GM18951 (cell line): ENCODE measurements around the gene DCLK1.

Experiments used
- POLR2A ChIP-seq: IDR thresholded peaks from 4 replicates; pipeline ENCODE4 v1.6.1; 2011; ENCODE audit warnings: mild to moderate bottlenecking; ENCODE audit not compliant: insufficient read length, insufficient read depth; ENCODE audit errors: extremely low read depth
- in situ Hi-C: fragments of 300-500 bp; cut with MboI; formaldehyde crosslinking; loops from one replicate; pipeline ENCODE4 v1.12.0; 2022; ENCODE audit warnings: low sequenced_read_pairs, mixed read lengths, inconsistent platforms; ENCODE audit not compliant: unreplicated experiment

DCLK1 gene

DNA sequence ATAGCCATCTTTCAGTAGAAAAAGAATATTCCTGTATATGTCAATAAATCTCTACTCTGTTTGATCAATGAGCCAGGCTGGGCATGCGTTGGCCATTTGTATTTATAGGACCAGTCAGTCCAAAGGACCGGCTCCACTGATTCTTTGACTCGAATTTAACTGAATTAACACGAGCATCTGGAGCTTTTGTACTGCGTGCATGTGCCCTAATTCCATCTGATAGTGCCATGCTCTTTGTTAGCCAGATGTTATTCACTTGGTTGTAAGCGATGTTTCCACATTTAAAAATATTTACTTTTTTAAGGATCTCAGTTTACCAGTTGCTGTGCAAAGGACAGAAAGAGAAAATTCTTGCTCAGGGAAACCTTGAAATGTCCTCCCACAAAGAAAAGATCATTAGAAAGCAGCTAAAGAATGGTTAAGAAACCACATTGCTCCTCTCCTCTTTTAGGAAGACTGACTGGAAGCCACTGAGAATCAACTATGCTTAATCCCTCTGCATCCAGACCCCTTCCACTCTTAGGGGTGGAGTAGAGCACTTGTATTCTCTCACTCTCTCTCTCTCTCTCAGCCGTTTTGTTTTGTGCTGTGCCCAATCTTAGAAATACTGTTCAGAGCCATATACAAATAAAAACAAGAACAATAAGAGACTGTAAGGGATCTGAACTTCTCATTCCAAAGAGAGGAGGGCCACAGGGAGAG, 165.8 kb downstream of the DCLK1 start:
- no peak for TF ChIP-seq POLR2A
- in situ Hi-C loops = no loop called here

DNA sequence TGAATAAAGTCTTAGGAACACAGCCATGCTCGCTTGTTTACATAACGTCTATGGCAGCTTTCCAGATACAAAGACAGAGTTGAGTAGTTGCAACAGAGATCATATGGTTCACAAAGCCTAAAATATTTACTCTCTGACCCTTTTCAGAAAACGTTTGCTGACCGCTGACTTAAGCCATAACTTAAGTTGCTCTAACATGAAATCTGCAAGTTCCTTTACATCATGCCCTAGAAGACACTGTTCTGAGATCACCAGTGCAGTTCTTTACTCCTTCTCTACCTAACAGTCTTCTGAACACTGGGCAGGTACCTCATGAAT, 166.4 kb downstream of the DCLK1 start:
- in situ Hi-C loops = no loop called here
- TF ChIP-seq POLR2A = no peak

DNA sequence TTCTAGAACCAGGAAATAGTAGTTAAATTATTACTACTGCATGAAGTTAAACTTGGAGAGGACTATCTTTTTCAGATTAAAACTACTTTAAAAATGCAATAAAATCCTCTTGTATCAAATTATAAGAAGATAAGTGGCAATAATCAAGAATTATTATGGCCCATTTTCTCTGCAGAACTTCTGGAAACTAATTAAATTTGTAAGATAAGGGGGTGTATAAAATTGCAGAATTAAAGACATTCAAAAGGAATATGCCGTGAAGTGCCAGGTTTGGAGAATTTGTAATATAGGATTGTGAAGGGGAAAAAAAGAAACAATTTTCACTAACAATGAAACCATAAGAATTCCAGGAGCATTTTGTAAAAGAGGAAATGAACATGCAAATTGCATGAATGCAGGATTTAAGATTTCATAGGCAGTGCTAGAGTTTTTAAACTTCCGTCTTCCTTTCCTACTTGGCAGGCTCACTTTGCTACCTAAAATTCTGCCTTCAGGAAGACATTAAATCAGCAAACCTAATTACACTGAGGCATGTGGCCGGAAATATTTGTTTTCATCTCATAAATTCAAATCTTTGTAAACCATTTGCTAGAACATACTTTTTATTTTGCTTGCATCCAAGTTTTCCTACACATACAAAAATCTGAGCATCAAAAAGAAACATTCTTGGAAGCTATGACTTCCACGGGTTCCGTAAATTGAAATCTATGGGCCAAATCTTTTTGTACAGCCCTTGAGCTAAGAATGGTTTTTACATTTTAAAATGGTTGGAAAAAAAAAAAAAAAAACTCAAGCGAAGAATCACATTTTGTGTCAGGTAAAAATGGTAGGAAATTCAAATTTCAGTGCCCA, 166.9 kb downstream of the DCLK1 start:
- in situ Hi-C loops = no loop called here
- TF ChIP-seq POLR2A = no peak

DNA sequence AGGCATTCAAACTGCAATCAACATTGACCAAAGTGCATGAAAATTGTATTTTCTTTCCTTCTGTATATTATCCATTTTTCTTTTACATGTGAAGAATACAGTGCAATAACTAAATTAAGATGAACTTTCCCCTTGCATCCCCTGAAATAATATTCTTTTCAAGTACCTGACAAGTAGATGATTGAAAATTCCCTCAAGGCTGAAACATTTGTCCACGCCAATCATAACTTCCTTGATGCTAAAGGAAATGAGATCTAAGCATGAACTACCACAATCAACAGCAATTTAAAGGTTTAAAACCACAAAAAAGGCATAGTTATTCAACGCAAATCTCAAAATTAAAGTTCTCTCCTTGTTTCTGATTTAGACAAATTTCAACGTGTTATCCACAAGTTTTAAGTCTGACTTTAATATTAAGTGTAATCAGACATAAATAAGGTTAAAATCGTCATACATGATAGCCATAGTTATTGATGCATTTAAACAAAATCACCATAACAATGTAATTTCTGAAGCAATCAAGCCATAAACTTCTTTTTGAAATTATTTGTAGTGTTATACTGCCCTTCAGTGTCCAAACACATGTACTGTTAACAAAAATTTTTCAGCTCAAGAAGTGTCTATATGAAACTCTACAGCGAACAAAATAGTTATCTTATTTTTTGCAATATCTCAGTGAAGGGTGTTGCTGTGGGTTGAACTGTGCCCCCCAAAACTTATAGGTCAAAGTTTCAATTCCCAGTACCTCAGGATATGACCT, 169.5 kb downstream of the DCLK1 start:
- in situ Hi-C loops = no loop called here

DNA sequence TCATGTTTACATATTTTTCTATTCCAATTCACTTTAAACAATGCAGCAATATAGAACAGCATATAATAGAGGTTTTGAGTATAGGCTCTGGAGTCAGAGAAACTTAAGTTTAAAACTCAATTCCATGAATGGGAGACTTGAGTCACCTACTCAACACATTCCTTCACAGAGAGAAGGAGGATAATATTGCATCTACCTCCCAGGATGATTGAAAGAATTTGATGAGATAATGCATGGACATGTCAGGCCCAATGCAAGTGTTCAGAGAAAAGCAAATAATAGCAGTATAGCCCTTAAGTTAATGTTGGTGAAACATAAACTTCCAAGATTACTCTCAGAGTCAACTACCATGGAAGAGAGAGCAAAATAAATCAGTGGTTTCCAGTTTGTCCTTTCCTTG, 170.2 kb downstream of the DCLK1 start:
- TF ChIP-seq POLR2A = no peak
- in situ Hi-C loops = no loop called here

More for the DNA sequence above, 169.5 kb downstream of the DCLK1 start:
- TF ChIP-seq POLR2A = no peak

DNA sequence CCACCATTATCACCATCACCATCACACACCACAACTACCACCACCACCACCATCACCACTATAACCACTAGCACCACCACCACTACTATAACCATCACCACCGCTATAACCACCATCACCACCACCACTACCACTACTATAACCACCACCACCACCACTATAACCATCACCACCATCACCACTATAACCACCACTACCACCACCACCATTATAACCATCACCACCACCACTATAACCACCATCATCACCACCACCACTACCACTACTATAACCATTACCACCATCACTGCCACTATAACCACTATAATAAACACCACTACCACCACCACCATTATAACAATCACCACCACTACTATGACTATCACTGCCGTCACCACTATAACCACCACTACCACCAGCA, 173.2 kb downstream of the DCLK1 start:
- TF ChIP-seq POLR2A = no peak

DNA sequence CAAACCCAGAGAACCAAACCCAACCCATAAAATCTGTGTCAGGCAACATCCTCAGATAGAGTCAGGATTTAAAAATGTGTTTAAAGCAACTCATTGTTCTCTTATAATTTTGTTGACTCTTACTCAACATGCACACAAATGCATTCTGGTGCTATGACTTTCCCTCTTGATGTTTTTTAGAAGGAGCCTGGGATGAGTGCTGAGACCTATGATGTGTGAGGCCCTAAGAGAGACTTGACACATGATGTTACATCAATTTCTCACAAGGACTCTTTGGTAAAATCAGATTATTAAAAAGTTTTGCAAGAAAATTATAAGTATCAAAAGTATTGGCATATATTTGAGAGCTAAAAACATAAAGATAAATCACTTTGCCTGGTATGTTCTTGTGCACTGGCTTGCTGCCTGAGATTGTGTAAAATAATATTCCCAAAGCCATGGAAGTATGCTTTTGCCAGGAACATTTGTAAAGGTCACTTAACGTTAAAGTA, 173.9 kb downstream of the DCLK1 start:
- in situ Hi-C loops = no loop called here
- no peak for TF ChIP-seq POLR2A

More for the DNA sequence above, 173.2 kb downstream of the DCLK1 start:
- in situ Hi-C loops = no loop called here

DNA sequence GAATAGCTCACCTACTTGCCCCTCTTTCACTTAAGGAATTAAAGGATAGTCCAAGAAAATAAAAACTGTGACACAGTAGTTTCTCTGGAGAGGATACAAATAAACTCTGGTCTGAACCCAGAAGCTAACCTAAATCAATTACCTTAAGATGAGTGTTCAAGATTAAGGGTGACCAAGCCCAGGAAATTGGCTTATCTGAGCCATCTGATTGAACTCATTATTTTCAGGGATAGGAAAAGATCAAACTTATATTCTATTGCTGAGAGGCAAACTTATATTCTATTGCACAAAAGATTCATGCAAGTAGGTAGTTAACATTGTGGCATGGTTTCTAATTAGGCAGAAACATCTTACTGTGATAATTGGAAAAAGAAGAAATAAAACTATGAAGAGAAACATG, 175.1 kb downstream of the DCLK1 start:
- in situ Hi-C loops = no loop called here
- no peak for TF ChIP-seq POLR2A

DNA sequence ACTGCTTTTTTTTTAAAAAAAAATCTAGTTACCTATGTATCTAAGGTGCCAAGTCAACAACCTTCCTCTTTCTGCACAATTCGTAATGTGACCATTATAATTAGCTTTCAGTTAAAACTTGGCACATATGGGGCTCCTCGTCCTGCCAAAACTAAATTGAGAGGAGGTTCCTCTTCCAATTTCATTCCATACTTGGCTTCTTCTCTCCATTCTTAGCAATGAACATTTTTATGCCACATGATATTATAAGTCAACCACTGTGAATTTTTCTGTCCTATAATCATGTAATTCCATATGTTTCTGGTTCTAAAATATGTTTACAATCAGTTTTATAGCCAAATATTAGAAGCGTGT, 177.0 kb downstream of the DCLK1 start:
- in situ Hi-C loops = no loop called here
- TF ChIP-seq POLR2A = no peak

DNA sequence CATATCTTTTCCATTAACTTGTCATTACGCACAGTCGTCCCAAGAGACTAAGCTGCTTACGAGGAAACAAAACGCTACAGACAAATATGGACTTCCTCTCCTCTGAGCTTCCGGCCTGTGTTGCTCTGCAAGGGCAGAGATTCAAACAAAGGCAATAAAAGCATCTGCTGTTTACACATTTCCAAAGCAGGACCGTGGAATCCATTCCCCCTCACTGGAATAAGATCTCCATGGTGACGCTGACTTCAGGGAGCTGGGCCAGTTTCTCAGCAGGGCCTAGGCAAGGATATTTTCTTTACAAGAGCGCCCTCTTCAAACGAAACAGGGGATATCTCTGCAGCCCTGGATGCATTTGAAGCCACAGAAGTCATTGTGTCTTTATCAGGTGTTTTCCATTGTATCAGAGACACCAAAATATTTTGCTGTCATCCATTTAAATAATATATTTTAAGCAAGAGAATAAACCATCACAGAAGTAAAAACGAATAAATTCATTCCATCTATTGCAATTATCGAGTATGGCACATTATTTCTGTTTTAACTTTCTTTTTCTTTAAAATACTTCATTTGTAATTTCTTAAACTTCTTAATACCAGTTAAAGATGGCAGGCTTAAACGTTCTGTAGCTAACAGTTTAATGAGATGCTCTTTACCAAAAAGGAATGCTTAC, 177.5 kb downstream of the DCLK1 start:
- TF ChIP-seq POLR2A = no peak
- in situ Hi-C loops = no loop called here

DNA sequence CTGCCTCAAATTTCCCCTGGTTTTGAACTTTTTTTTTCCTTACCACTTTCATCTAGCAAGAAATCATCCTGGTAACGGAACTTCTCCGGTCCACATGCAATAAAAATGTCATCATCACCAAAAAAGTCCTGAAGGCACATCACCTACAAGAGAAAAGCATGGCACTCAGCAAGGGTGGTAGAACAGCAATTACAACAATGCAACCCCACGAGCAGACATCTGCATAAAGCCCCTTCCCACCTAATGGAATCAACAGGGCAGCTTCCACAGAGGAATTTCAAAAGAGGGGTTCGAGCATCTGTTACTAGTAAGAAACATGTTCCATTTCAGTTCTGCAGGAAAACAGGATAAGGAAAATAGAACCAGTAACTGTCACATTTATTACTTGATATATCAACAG, 183.9 kb downstream of the DCLK1 start:
- in situ Hi-C loops = no loop called here
- no peak for TF ChIP-seq POLR2A

DNA sequence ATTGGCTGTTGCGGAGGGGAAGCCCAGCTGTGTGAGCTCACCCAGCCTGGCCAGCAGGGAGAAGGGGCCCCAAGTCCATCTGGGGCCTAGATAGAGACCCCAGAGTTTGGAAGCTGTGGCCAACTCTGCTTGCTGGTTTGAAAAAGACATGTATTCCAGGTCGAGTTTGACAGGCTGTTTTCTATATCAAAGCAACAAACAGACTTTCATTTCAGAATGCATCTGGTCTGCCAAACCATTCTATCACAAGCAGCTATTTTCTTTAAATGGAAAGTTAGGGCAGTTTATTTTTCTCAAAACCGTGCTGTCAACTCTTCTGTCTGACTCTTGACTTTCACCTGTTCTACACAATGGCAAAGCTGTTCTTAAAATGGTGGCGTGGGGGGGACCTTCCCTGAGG, 185.8 kb downstream of the DCLK1 start:
- TF ChIP-seq POLR2A = no peak
- in situ Hi-C loops = no loop called here

DNA sequence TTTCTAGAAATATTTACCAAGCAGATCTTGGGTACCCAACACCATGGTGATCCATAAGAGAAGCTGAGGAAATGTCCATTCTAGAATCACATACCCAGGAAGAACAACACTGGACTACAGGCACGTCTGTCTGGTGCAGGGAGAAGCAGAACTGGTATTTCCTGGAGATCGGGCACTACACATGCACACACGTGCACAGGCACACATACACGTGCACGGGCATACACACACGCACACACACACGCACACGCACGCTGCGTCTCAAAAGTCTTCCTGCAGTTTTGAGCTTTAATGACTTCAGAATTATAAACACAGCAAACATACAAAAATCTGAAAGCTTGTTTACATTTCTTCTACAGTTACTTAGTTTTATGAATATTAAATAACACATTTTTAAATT, 189.8 kb downstream of the DCLK1 start:
- in situ Hi-C loops = no loop called here
- no peak for TF ChIP-seq POLR2A
